Occipital lobe (tissue), 2 donors: Measurements from ENCODE around the gene SUN5. TPM values are rescaled to one million over a fixed set of nuclear protein-coding genes. Genes with fewer than 3 reads are reported as not detected.
"Not testable (repeated sequence)": the region's sequence is repeated elsewhere in the genome, so short reads cannot be mapped to it uniquely, and the experiment has no call there.

Experiments used
- DNase-seq: peaks from one replicate; lab custom pipeline; 2025; lab: John Stamatoyannopoulos, UW
- total RNA-seq: library from RNA; depleted of rRNA; stranded (reverse); fragments of >200 nt; gene quantifications from one replicate; pipeline ENCODE4 v1.2.3, GENCODE V29; 2014

SUN5 gene, protein sequence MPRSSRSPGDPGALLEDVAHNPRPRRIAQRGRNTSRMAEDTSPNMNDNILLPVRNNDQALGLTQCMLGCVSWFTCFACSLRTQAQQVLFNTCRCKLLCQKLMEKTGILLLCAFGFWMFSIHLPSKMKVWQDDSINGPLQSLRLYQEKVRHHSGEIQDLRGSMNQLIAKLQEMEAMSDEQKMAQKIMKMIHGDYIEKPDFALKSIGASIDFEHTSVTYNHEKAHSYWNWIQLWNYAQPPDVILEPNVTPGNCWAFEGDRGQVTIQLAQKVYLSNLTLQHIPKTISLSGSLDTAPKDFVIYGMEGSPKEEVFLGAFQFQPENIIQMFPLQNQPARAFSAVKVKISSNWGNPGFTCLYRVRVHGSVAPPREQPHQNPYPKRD
- not detected for total RNA-seq

DNA sequence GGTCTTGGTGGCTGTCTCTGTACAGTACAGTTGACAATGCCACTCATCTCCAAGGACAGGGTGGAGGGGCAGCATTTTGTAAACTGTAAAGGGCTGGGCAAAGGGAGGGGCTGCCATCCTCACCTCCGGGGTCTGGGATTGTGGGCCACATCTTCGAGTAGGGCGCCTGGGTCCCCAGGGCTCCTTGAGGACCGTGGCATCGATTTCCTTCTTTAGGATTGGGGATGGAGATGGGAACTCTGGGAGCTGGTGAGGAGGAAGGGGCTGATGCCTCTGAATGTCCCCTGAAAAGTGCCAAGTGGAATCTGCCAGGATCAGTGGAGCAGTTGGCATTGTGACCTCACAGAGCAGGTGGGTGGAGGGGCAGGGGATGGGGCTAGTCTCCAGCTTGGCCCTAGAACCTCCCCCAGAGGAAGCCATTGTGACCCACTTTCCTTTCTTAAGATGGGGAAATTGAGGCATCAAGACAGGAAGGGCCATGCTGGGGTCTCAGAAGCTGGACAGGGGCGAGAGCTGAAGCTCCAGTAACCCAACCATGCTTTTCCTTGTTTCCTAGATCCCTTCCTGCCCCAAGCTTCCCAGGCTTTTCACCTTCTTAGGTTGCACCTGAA is at the start of gene SUN5:
Gene SUN5 (minus strand): TSS at position 293 of the 611 bp plus-strand sequence. CDS start 93 bp downstream, at position 200.
- no peak for DNase-seq

GRCh38 chr20:33053291-33054106 is 49.3 kb upstream of the SUN5 start, which contains the start of gene BPIFB3:
BPIFB3 (plus strand) TSS chr20:33053903; CDS start chr20:33055436, 1,533 bp downstream.
- DNase-seq, result no peak

DNA sequence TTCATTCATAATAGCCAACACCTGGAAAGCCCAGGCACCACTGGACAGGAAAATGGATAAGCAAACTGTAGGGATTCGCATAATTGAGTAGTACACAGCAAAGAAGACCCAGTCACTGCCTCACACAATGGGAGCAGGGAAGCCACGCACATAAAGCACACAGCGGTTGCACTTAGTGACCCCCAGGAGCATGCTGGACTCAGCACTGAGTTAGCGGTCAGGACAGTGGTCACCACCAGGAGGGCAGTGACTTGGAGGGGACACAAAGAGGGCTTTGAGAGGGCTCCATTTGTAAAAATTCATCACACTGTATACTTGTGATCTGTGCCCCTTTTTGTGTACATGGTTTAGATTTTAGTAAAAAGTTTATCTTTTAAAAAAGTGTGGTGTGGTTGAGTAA is 47.1 kb upstream of the SUN5 start:
- no peak for DNase-seq

GRCh38 chr20:33046412-33046811 is 42.2 kb upstream of the SUN5 start:
- no peak for DNase-seq

GRCh38 chr20:33045129-33045721 is 41.0 kb upstream of the SUN5 start:
- DNase-seq, result not testable (repeated sequence)

DNA sequence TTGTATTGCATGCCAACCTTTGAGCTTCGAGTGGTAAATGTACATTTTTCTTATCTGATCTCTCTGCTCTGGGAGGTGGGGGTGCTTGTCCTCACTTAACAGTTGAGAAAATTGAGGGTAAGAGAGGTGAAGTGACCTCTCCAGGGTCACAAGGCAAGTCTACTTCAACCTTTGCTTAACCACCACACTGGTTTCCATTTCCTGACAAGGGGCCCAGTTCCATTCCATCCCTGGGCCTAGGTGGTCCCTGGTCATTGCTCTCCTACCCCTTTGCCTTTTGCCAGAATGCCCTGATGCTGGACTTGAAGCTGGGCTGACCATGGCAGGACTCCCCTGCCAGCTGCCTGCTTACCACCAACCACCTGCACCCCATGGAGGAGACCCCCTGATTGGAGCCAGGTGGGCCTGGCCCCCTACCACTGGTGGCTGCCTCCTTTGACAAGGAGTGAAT is 39.5 kb upstream of the SUN5 start:
- no peak for DNase-seq

GRCh38 chr20:33042983-33043730 is 38.9 kb upstream of the SUN5 start:
- no peak for DNase-seq

DNA sequence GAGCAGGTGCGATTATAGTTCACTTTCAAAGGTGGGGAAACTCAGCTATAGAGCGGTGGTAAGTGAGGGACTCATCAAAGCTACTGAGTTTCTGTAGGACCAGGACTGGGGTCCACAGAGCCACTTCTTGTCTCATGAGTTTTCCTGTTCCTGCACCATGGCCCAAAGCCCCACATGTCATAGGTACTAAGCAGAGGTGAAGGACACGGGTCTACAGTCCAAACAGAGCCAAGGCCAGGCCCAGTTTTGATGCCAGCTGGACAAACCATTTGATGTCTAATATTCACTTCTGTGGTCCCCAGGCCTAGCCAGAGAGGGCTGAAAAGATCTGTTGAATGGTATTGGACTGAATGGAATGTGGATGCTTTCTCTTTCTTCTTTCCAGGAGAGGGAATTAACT is 38.2 kb upstream of the SUN5 start:
- no peak for DNase-seq

DNA sequence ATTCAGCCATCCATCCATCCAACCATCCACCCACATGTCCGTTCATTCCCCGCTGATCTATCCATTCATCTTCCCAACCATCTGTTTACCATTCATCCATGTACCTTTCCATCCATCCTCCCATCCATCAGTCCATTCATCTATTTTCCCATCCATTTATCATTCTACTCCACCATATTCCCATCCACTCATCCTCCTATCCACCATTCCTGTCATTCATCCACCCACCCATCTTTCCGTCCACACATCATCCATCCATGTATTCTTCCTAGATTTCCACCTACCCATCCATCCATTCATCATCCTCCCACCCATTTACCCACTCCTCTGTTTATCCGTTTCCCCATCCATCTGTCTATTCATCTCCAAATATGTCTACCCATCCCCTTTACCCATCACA is 34.0 kb upstream of the SUN5 start:
- DNase-seq, result no peak

DNA sequence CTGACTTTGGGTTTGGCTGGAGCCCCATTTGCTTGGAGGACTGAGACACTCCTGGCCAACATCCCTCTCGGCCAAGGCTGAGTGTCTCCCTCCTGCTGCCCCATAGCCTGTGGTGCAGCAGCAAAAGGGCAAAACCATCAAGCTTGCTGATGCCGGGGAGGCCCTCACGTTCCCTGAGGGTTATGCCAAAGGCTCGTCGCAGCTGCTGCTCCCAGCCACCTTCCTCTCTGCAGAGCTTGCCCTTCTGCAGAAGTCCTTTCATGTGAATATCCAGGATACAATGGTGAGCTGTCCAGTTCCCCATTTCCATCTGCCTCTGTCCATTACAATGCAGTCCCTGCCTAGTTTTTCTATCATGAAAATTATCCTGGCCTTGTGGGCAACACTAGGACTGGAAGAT is 33.2 kb upstream of the SUN5 start:
- DNase-seq, result no peak

DNA sequence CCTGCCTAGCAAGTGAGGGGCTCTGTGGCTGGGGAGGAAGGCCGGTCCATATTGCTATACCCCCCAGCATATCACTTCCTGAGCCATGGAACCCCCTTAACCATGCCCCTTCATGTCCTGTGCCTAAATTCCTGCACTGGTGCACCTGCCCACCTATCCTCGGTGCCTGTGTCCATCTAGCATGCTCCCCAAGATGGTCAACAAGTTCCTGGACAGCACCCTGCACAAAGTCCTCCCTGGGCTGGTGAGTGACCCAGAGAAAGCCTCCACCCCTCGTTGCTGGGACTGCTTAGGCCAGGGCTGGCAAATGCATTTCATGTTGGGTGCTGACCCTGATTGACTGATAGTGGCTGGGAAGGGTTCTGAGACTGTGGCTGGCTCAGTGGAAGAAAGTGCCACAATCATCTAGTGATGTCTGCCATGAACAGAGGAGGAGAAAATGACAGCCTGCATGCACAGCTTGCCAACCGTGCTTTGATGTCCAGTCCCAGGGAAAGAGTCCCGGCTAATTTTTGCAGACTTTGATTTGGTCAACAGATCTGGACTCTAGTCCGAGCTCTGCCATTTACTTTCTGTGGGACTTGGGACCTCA is 30.8 kb upstream of the SUN5 start:
- no peak for DNase-seq

- DNase-seq, result no peak
Measured at GRCh38 chr20:33034115-33034514, 29.9 kb upstream of the SUN5 start.

- DNase-seq, result no peak
Measured at GRCh38 chr20:33033381-33033780, 29.1 kb upstream of the SUN5 start.

DNA sequence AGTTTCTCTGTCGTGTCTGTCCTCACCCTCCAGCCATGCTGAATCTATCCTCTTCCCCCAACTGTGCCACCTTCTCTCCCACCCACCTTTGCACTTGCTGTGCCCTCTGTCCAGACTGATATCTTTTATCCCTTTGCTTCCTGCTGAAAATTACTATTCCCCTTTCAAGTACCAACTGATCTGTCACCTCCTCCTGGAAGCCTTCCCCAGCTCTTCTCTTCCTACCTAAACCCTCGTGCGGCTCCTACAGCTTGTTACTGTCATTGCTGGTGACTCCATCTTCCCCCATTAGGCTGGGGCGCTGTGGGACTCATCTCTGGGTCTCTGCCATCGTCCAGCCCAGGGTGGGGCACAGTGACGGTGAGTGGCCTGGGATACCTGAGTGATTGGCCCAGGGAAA is 28.3 kb upstream of the SUN5 start:
- DNase-seq, result no peak

DNA sequence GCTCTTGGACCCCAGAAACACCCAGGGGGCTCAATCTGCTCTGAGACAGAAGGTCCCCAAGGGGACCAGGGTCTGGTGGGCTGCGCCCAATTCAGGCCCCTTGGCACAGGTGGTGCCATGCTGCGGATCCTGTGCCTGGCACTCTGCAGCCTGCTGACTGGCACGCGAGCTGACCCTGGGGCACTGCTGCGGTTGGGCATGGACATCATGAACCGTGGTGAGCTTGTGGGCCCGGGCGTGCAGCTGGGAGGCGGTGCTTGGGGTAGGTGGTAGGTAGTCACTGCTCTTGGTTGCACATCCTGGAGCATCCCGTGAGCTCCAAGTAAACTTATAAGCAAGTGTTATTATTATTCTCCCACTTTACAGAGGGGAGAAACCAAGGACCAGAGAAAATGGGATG is 27.3 kb upstream of the SUN5 start, which contains the start of gene BPIFB6:
Gene BPIFB6 (plus strand): TSS at position 118 of the 400 bp plus-strand sequence. CDS start 0 bp downstream, at position 118.
- no peak for DNase-seq

DNA sequence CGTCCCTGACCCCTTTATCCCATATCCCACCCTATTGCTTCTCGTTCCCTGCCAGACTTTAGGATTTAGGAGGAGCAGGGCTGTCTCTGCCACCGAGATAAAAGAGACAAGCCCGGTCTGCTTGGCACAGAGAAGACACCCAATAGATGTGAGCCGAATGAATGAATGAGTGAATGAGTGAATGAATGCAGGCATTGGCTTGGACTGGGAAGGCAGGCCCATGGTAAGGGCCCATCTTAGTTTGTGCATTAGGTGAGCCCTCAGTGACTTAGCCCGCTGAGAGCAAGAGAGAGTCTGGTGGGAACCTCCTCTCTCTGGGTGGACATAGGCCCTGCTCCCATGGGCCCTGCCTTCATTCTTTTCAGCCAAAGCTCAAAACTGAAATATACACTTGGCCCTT is 26.3 kb upstream of the SUN5 start:
- no peak for DNase-seq

GRCh38 chr20:33030076-33030475 is 25.8 kb upstream of the SUN5 start:
- no peak for DNase-seq

DNA sequence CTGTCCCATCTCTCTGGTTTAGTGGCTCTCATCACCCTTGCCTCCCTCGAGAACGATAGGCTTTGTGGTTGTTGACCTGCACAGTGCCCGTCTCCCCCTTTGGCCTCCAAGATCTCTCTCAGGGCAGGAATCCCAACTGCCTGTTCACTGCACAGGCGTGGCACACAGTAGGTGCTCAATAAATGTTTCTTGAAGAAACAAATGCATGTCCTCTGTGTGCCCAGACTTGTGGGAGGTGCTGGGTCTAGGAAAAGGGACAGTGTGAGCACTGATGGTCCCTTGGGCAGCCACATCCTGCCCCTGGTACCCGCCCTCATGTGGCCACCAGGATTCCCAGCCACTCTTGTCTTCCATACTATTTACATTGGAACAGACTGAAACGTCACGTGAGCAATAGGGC is 24.6 kb upstream of the SUN5 start:
- no peak for DNase-seq

- DNase-seq, result no peak
Measured at GRCh38 chr20:33027769-33028751, 23.8 kb upstream of the SUN5 start.
